Renal cortical epithelial cell (primary cell): ENCODE results near the gene ASS1. TPM values are rescaled to one million over a fixed set of nuclear protein-coding genes. Genes with fewer than 3 reads are reported as not detected.

Experiments
- DNase-seq: peaks from one replicate; pipeline ENCODE4 v3.0.0-alpha.2; 2011; ENCODE audit warnings: low read depth
- total RNA-seq: library from RNA; depleted of rRNA; stranded (reverse); fragments of >200 nt; gene quantifications from 2 replicates; pipeline ENCODE4 v1.2.3, GENCODE V29; 2014

The ASS1 gene
- total RNA-seq, 1 donor from 2014 or later: 82.5 TPM

DNA sequence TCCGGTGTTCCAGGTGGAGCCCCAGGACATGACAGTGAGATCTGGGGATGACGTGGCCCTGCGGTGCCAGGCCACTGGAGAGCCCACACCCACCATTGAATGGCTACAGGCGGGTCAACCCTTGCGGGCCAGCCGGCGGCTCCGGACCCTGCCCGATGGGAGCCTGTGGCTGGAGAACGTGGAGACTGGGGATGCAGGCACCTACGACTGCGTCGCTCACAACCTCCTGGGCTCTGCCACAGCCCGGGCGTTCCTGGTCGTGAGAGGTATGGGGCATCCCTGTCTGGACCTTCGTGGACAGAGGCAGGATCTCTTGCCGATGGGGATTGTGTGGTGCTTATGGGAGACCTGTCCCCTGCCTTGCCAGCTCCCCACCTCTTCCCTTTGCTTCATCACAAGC is 26.0 kb upstream of the ASS1 start:
- DNase-seq: no peak

DNA sequence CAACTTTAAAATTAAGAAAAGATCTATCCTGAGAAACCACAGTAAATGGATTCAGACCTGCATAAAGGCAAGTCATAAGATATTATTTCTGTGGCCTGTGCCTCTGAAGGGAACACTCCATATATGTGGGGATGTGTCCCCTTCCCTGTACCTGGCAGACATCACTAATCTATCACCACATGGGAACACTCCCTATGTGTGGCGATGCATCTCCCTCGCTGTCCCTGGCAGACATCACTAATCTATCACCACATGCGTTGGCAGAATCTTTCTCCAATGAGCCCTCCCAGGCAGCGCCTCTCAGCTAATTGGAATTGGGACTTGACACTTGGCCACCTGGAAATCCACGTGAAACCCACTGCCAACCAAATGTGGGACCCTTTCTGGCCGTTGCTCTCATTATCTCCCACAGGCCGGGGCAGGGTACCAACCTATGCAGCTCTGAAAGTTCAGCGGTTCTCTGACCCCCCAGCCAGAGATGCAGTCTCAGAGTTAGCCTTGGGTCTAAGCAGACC is 25.2 kb upstream of the ASS1 start:
- DNase-seq: no peak

GRCh38 chr9:130421154-130421801 is 23.5 kb upstream of the ASS1 start:
- no peak for DNase-seq

- DNase-seq: no peak
These were observed 22.9 kb upstream of the ASS1 start for GRCh38 chr9:130421802-130422276.

DNA sequence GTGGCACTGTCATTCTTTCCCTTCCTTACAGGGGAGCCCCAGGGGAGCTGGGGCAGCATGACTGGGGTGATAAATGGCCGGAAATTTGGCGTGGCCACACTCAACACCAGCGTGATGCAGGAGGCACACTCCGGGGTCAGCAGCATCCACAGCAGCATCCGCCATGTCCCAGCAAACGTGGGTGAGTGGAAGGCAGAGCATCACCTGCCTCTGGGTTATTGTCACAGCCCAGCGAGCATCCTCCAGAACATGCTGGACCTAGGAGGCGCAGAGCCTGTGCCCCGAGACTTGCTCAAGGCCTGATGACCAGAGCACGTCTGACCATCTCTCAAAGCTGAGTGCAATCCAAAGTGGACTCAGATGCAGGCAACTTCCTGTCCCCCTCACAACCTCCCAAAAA is 22.2 kb upstream of the ASS1 start:
- DNase-seq: no peak

- DNase-seq: no peak
These were observed 21.5 kb upstream of the ASS1 start for GRCh38 chr9:130423272-130423671.

DNA sequence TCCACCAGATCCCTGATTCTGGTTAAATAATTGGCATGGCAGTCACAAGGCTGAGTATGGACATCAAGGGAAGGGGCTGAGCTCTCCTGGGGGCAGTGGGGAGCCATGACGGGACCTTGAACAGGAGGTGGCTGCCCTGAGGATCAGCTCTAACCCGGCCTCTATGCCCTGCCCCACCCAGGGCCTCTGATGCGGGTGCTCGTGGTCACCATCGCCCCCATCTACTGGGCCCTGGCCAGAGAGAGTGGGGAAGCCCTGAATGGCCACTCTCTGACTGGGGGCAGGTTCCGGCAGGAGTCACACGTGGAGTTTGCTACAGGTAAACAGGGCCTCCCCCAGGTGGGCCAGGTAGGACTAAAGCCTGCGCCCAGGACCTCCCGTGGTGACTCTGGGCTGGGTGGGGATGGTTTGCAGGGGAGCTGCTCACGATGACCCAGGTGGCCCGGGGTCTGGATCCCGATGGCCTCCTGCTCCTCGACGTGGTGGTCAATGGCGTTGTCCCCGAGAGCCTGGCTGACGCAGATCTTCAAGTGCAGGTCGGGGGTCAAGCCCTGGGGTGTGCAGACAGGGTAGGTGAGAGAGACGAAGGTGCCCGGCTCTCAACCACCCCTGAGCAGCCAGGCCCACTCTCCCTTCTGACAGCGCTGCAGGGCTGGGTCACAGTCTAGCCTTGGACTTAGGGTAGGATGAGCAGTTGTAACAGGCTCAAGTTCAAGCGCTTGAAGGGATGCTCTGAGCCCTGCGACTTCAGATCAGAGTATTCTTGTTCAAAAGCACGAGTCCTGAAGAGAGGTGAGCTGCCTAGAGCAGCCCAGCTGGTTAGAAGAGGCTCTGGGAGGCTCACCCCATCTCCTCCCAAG is 19.9 kb upstream of the ASS1 start:
- no peak for DNase-seq

GRCh38 chr9:130425741-130426466 is 18.9 kb upstream of the ASS1 start:
- DNase-seq: no peak

- no peak for DNase-seq
These were observed 18.3 kb upstream of the ASS1 start for GRCh38 chr9:130426467-130426773.

DNA sequence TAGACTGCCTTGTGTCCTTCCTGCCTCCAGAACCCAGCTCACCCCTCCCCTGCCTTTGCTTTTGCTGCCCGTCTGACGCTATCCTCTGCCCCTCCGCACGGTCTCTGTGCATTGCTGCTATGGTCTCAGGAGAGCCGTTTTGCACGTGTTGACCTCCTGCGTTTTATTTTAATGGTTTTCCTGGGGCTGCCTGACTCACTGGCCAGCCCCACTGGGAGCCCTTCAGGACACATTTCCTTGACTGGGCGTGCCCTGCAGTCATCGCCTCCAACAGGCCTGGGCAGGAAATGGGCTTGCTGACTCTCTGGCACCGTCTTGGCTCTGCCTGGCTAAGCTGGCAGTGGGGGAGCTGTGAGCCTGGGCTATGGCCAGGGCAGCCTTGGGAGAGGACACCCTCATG is 17.9 kb upstream of the ASS1 start:
- DNase-seq: peak; percentile 58

- DNase-seq: no peak
These were observed 17.4 kb upstream of the ASS1 start for GRCh38 chr9:130427326-130427725.

DNA sequence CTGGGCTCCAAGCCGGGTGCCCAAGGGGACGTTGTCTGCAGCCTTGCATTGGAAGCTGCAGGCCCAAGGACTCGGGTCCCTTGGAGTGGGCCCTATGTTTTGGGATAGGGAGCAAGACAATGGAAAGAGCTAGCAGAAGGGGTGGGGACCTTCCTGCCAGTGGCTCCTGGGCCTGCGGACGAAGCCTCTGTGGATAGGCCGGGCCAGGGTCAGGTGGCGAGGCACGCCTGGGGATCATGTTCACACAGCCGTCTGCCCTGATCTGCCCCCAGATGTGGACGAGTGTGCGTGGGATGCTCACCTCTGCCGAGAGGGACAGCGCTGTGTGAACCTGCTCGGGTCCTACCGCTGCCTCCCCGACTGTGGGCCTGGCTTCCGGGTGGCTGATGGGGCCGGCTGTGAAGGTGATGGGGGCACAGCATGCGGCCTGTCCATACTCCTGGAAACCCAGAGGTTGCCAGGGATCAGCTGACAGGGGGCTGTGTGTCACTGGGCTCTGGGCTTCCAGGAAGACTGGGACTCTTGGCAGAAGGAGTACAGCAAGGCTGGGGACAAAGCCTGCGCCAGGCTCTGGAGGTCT is 16.6 kb upstream of the ASS1 start:
- DNase-seq: no peak

- no peak for DNase-seq
These were observed 15.4 kb upstream of the ASS1 start for GRCh38 chr9:130429381-130429780.

- DNase-seq: no peak
These were observed 14.9 kb upstream of the ASS1 start for GRCh38 chr9:130429831-130430230.

- DNase-seq: no peak
These were observed 14.5 kb upstream of the ASS1 start for GRCh38 chr9:130430232-130430631.

DNA sequence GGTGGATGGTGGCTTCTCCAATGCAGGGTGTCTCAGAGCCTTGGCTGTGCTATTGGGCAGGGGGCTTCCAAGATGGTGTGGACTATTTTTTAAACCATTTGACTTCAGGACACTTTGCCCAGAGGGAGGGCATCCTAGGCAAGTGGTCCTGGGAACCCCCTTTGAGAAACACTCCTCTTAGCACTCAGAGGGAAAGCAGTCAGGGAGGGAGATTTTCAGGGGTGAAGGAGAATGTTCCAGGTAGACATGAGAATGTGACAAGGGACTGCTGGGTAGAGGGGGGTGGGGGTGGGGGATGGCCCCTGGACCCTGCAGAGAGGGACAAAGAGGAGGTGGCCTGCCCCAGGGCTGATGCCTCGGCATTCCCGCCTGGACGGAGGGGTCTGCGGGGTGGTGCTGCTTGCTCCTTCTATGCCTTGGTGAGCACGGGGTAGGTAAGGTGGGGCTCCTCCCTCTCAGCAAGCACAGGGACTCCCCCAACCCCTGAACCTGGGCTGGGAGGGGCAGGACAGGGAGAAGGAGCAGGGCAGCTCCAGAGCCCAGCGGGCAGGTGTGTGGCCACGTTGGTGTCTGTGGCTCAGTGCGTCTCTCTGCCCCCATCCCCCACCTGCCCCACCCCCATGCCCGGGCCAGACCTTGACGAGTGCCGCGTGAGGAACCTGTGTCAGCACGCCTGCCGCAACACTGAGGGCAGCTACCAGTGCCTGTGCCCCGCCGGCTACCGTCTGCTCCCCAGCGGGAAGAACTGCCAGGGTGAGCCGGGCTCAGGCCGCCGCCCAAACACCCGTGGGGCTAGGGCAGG is 13.8 kb upstream of the ASS1 start:
- DNase-seq: no peak

GRCh38 chr9:130431536-130432303 is 13.0 kb upstream of the ASS1 start:
- DNase-seq: no peak

GRCh38 chr9:130432362-130432761 is 12.4 kb upstream of the ASS1 start:
- DNase-seq: no peak

- no peak for DNase-seq
These were observed 12.0 kb upstream of the ASS1 start for GRCh38 chr9:130432796-130433167.

DNA sequence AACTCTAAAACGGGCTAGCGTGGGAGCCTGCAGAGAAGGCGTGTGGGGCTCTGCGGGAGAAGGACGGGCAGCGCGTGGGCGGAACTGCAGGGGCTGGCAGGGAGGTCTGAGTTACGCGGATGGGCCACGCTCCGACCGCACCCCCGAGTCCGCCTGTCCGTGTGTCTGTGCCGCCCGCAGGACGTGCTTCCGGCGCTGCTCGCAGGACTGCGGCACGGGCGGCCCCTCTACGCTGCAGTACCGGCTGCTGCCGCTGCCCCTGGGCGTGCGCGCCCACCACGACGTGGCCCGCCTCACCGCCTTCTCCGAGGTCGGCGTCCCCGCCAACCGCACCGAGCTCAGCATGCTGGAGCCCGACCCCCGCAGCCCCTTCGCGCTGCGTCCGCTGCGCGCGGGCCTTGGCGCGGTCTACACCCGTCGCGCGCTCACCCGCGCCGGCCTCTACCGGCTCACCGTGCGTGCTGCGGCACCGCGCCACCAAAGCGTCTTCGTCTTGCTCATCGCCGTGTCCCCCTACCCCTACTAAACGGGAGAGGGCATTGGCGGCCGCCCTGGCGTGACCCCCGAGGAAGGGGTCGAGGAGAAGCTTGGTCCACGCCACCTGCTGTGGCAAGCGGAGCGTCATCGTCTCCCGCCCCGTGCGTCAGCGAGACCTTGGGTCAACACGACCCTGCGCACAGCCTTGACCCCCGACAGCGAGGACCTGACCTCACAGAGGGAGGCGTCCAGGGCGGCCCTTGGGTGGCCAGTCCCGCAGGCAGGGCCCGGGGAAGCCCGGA is 11.4 kb upstream of the ASS1 start:
- DNase-seq: no peak
